ENCODE data around the gene WDFY2. TPM values are rescaled to one million over a fixed set of nuclear protein-coding genes. Genes with fewer than 3 reads are reported as not detected.
"Not testable (repeated sequence)": the region's sequence is repeated elsewhere in the genome, so short reads cannot be mapped to it uniquely, and the experiment has no call there.

WDFY2 gene
- total RNA-seq, 1 donor from 2014 or later: 14.6 TPM

- intact Hi-C loops (cut with micrococcal nuclease): no loop called here
Observed at GRCh38 chr13:51628059-51628852, 44.0 kb downstream of the WDFY2 start.

GRCh38 chr13:51629491-51630287, 45.4 kb downstream of the WDFY2 start:
- intact Hi-C loops (cut with micrococcal nuclease): no loop called here

GRCh38 chr13:51630288-51630615, 46.0 kb downstream of the WDFY2 start:
- intact Hi-C loops (cut with micrococcal nuclease): no loop called here

- intact Hi-C loops (cut with micrococcal nuclease): no loop called here
Observed at GRCh38 chr13:51632591-51633362, 48.5 kb downstream of the WDFY2 start.

- intact Hi-C loops (cut with micrococcal nuclease): loop anchor here (2.0 kb wide), 1 partner anchor 13 kb away; no protein-coding TSS in a partner anchor
Observed at GRCh38 chr13:51635137-51635878, 51.0 kb downstream of the WDFY2 start.

GRCh38 chr13:51636349-51636890, 52.2 kb downstream of the WDFY2 start:
- intact Hi-C loops (cut with micrococcal nuclease): no loop called here

GRCh38 chr13:51637852-51638215, 53.6 kb downstream of the WDFY2 start:
- intact Hi-C loops (cut with micrococcal nuclease): no loop called here

- intact Hi-C loops (cut with micrococcal nuclease): no loop called here
Observed at GRCh38 chr13:51638216-51638871, 54.1 kb downstream of the WDFY2 start.

GRCh38 chr13:51639171-51639570, 54.9 kb downstream of the WDFY2 start:
- intact Hi-C loops (cut with micrococcal nuclease): no loop called here

GRCh38 chr13:51640696-51641095, 56.4 kb downstream of the WDFY2 start:
- intact Hi-C loops (cut with micrococcal nuclease): not testable (repeated sequence)

GRCh38 chr13:51643105-51643881, 59.0 kb downstream of the WDFY2 start:
- intact Hi-C loops (cut with micrococcal nuclease): no loop called here

- intact Hi-C loops (cut with micrococcal nuclease): no loop called here
Observed at GRCh38 chr13:51643882-51644281, 59.6 kb downstream of the WDFY2 start.

GRCh38 chr13:51644654-51645053, 60.4 kb downstream of the WDFY2 start:
- intact Hi-C loops (cut with micrococcal nuclease): loop anchor here (1.0 to 5.0 kb wide), 3 partner anchors 57 to 159 kb away; no protein-coding TSS in a partner anchor

- intact Hi-C loops (cut with micrococcal nuclease): loop anchor here (1.0 to 5.0 kb wide), 3 partner anchors 58 to 158 kb away; no protein-coding TSS in a partner anchor
Observed at GRCh38 chr13:51645154-51645650, 60.9 kb downstream of the WDFY2 start.

GRCh38 chr13:51645761-51646670, 61.8 kb downstream of the WDFY2 start:
- intact Hi-C loops (cut with micrococcal nuclease): loop anchor here (1.0 to 5.0 kb wide), 3 partner anchors 59 to 157 kb away; no protein-coding TSS in a partner anchor

GRCh38 chr13:51647067-51647466, 62.8 kb downstream of the WDFY2 start:
- intact Hi-C loops (cut with micrococcal nuclease): loop anchor here (5.0 kb wide), 2 partner anchors 60 to 115 kb away; no protein-coding TSS in a partner anchor

- intact Hi-C loops (cut with micrococcal nuclease): not testable (repeated sequence)
Observed at GRCh38 chr13:51652193-51652592, 67.9 kb downstream of the WDFY2 start.
